ENCODE results near the gene COL23A1.

GRCh38 chr5:178536541-178537466, 53.4 kb downstream of the COL23A1 start:
- TF ChIP-seq, protein P1, sequence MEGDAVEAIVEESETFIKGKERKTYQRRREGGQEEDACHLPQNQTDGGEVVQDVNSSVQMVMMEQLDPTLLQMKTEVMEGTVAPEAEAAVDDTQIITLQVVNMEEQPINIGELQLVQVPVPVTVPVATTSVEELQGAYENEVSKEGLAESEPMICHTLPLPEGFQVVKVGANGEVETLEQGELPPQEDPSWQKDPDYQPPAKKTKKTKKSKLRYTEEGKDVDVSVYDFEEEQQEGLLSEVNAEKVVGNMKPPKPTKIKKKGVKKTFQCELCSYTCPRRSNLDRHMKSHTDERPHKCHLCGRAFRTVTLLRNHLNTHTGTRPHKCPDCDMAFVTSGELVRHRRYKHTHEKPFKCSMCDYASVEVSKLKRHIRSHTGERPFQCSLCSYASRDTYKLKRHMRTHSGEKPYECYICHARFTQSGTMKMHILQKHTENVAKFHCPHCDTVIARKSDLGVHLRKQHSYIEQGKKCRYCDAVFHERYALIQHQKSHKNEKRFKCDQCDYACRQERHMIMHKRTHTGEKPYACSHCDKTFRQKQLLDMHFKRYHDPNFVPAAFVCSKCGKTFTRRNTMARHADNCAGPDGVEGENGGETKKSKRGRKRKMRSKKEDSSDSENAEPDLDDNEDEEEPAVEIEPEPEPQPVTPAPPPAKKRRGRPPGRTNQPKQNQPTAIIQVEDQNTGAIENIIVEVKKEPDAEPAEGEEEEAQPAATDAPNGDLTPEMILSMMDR (IDR thresholded peaks at IDR 0.05): no peak
- no peak for TF ChIP-seq EZH2 (IDR thresholded peaks at IDR 0.05; ENCODE audit: borderline replicate concordance, insufficient read depth, low read depth, low read length, poor library complexity, severe bottlenecking)

Data from B cell (primary cell).